Measurements from ENCODE around the gene CNTNAP3B. TPM values are rescaled to one million over a fixed set of nuclear protein-coding genes. Genes with fewer than 3 reads are reported as not detected.
"Not testable (repeated sequence)": the region's sequence is repeated elsewhere in the genome, so short reads cannot be mapped to it uniquely, and the experiment has no call there.

CNTNAP3B gene
- total RNA-seq, result 10 to 100 TPM; 19.0 to 67.8 (median 37.2) TPM

GRCh38 chr9:42129073-42129729 is at the start of gene CNTNAP3B:
Gene CNTNAP3B (minus strand): TSS chr9:42129426. CDS start chr9:42129094, 332 bp downstream.
- TF ChIP-seq, protein P1, sequence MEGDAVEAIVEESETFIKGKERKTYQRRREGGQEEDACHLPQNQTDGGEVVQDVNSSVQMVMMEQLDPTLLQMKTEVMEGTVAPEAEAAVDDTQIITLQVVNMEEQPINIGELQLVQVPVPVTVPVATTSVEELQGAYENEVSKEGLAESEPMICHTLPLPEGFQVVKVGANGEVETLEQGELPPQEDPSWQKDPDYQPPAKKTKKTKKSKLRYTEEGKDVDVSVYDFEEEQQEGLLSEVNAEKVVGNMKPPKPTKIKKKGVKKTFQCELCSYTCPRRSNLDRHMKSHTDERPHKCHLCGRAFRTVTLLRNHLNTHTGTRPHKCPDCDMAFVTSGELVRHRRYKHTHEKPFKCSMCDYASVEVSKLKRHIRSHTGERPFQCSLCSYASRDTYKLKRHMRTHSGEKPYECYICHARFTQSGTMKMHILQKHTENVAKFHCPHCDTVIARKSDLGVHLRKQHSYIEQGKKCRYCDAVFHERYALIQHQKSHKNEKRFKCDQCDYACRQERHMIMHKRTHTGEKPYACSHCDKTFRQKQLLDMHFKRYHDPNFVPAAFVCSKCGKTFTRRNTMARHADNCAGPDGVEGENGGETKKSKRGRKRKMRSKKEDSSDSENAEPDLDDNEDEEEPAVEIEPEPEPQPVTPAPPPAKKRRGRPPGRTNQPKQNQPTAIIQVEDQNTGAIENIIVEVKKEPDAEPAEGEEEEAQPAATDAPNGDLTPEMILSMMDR (IDR thresholded peaks at IDR 0.05; ENCODE audit: low read depth), result not testable (repeated sequence)

Small RNA genes lying within 50 kb of the gene (small RNA-seq; reads per million reads assigned to genes)
- not detected for gene RN7SL343P

Other genes with a start within 250 kb of the CNTNAP3B start
- gene SPATA31A6, start 54.2 kb upstream of the CNTNAP3B start, total RNA-seq, result not detected